Gastroesophageal sphincter (tissue), 4 donors: ENCODE results near the gene TAF1L. TPM values are rescaled to one million over a fixed set of nuclear protein-coding genes. Genes with fewer than 3 reads are reported as not detected.
"Not testable (repeated sequence)": the region's sequence is repeated elsewhere in the genome, so short reads cannot be mapped to it uniquely, and the experiment has no call there.

ENCODE experiments used
- ATAC-seq: fragments of 150-250 bp; one replicate; pipeline ENCODE4 v1.9.1; 2016; ENCODE audit warnings: mild to moderate bottlenecking, moderate library complexity
- H3K27ac ChIP-seq, 4 donors: fragments of 200-600 bp; sonication (generic) in 3 of 4; 1 replicate in 3 of 4; 2 replicates in 1 of 4; pipeline ENCODE4 v1.5.1; 2016 to 2019
- H3K27me3 ChIP-seq: fragments of 200-600 bp; sonication (generic); one replicate; pipeline ENCODE4 v1.5.1; 2019
- H3K36me3 ChIP-seq, 2 donors: fragments of 200-600 bp; sonication (generic); one replicate each; pipeline ENCODE4 v1.5.1; 2019; ENCODE audit warnings: control low read depth in 1 of 2
- H3K4me1 ChIP-seq, 3 donors: fragments of 200-600 bp; sonication (generic); 1 replicate in 2 of 3; 2 replicates in 1 of 3; pipeline ENCODE4 v1.5.1; 2016 to 2019; ENCODE audit warnings: control low read depth in 2 of 3
- H3K4me3 ChIP-seq, 2 donors: fragments of 200-600 bp; sonication (generic); one replicate each; pipeline ENCODE4 v1.5.1; 2019; ENCODE audit warnings: mild to moderate bottlenecking in 1 of 2, moderate library complexity in 1 of 2
- H3K9me3 ChIP-seq, 3 donors: fragments of 200-600 bp; sonication (generic); one replicate each; pipeline ENCODE4 v1.5.1; 2017 to 2019; ENCODE audit warnings: control low read depth in 2 of 3
- CTCF ChIP-seq, 4 experiments: fragments of 200-600 bp in 2 of 4; fragments of 450-650 bp in 2 of 4; sonication (generic) in 1 of 4; IDR thresholded peaks; one replicate each; pipeline ENCODE4 v1.5.1; 2017 to 2019; ENCODE audit warnings: antibody characterized with exemption in 4 of 4, mild to moderate bottlenecking in 2 of 4, moderate library complexity in 2 of 4
- EP300 ChIP-seq: sonication (generic); formaldehyde crosslinking; IDR thresholded peaks from one replicate; pipeline ENCODE4 v1.6.1; 2017; ENCODE audit warnings: antibody characterized with exemption, mild to moderate bottlenecking
- POLR2A ChIP-seq, 2 donors: fragments of 450-650 bp; IDR thresholded peaks; one replicate each; pipeline ENCODE4 v1.6.1; 2017; ENCODE audit warnings: antibody characterized with exemption in 2 of 2, mild to moderate bottlenecking in 2 of 2, moderate library complexity in 1 of 2
- POLR2AphosphoS5 ChIP-seq: sonication (generic); formaldehyde crosslinking; IDR thresholded peaks from one replicate; pipeline ENCODE4 v1.6.1; 2017; ENCODE audit warnings: antibody characterized with exemption
- WGBS, 2 donors: methylation state at CpG; one replicate each; pipeline ENCODE4 v1.1.5; 2018; ENCODE audit warnings: low coverage in 1 of 2; 5-methylcytosine and 5-hydroxymethylcytosine counted together
- total RNA-seq, 4 donors: library from RNA; depleted of rRNA; stranded (reverse); fragments of >200 nt; gene quantifications; one replicate each; pipeline ENCODE4 v1.1.0, GENCODE V29; 2016

The TAF1L gene
- total RNA-seq, 4 donors from 2014 or later, result 0.05 TPM; not detected in 3

- Histone ChIP-seq H3K4me3 (no peak overlapping the region), H3K36me3 (no peaks in the 10 kb centered on the region), H3K4me1 (no peaks in the 10 kb centered on the region), H3K27ac (no peak overlapping the region), H3K9me3 (no peaks in the 10 kb centered on the region), H3K27me3 (no peaks in the 10 kb centered on the region)
- 60 to 71% methylated on average over 7 to 9 of the region's 12 CpGs for WGBS, 2 donors
- no peak for ATAC-seq
- TF ChIP-seq EP300 (no peak), CTCF (IDR thresholded peaks at IDR 0.05) (no peak), POLR2AphosphoS5 (no peak), POLR2A (IDR thresholded peaks at IDR 0.05) (no peak)
Measured at GRCh38 chr9:32603914-32604852, 31.3 kb downstream of the TAF1L start.

GRCh38 chr9:32599021-32599420 lies 36.4 kb downstream of the TAF1L start:
- ATAC-seq, H3K36me3 ChIP-seq, H3K27ac ChIP-seq, H3K9me3 ChIP-seq, H3K4me3 ChIP-seq, H3K27me3 ChIP-seq, H3K4me1 ChIP-seq: not testable (repeated sequence)
- WGBS, 2 donors, result 66 to 86% methylated on average over 3 of the region's 3 CpGs

GRCh38 chr9:32596936-32597335 lies 38.5 kb downstream of the TAF1L start:
- no peaks in the 10 kb centered on the region for H3K36me3 ChIP-seq
- H3K4me1 ChIP-seq, result no peaks in the 10 kb centered on the region
- no peak for TF ChIP-seq EP300
- TF ChIP-seq POLR2AphosphoS5, result no peak
- no peak for TF ChIP-seq CTCF (IDR thresholded peaks at IDR 0.05)
- TF ChIP-seq POLR2A (IDR thresholded peaks at IDR 0.05), result no peak
- no peaks in the 10 kb centered on the region for H3K27me3 ChIP-seq
- no peak overlapping the region for H3K27ac ChIP-seq
- ATAC-seq, result no peak
- no peaks in the 10 kb centered on the region for H3K9me3 ChIP-seq
- no peak overlapping the region for H3K4me3 ChIP-seq

- H3K27me3 ChIP-seq, result no peaks in the 10 kb centered on the region
- no peak overlapping the region for H3K4me3 ChIP-seq
- ATAC-seq, result no peak
- no peak overlapping the region for H3K27ac ChIP-seq
- H3K9me3 ChIP-seq, result no peaks in the 10 kb centered on the region
- H3K36me3 ChIP-seq, result no peaks in the 10 kb centered on the region
- no peak for TF ChIP-seq POLR2AphosphoS5
- TF ChIP-seq CTCF (IDR thresholded peaks at IDR 0.05), result no peak
- no peak for TF ChIP-seq POLR2A (IDR thresholded peaks at IDR 0.05)
- TF ChIP-seq EP300, result no peak
- WGBS, 2 donors, result 63 to 65% methylated on average over 3 to 4 of the region's 4 CpGs
- H3K4me1 ChIP-seq, result no peaks in the 10 kb centered on the region
Measured at GRCh38 chr9:32596096-32596865, 39.2 kb downstream of the TAF1L start.

GRCh38 chr9:32590898-32591297 lies 44.6 kb downstream of the TAF1L start:
- Histone ChIP-seq H3K36me3 (no peaks in the 10 kb centered on the region), H3K9me3 (no peaks in the 10 kb centered on the region), H3K27ac (no peak overlapping the region), H3K4me3 (no peak overlapping the region), H3K27me3 (peaks cover 32% of the 10 kb centered on the region), H3K4me1 (no peaks in the 10 kb centered on the region)
- no peak for ATAC-seq
- TF ChIP-seq CTCF (IDR thresholded peaks at IDR 0.05) (no peak), POLR2AphosphoS5 (no peak), EP300 (no peak), POLR2A (IDR thresholded peaks at IDR 0.05) (no peak)
- WGBS, 2 donors, result 78 to 100% methylated on average over 1 of the region's 1 CpG
